HL-60 (cell line): ENCODE measurements around the gene SHC3.

Source experiments
- DNase-seq, 2 experiments: peaks; one replicate each; pipeline ENCODE4 v3.0.0-alpha.2; 2010 to 2020; ENCODE audit warnings: low read depth in 1 of 2, low spot score in 1 of 2
- H3K27ac ChIP-seq: fragments of 250-450 bp; sonication (Bioruptor Pico); replicated peaks from 2 replicates; pipeline ENCODE4 v1.5.1; 2020; ENCODE audit warnings: mild to moderate bottlenecking, moderate library complexity
- H3K27me3 ChIP-seq: fragments of 250-450 bp; sonication (Bioruptor Pico); 2 replicates; pipeline ENCODE4 v1.5.1; 2021; ENCODE audit warnings: mild to moderate bottlenecking, moderate library complexity; ENCODE audit not compliant: insufficient read depth, poor library complexity, severe bottlenecking
- H3K4me3 ChIP-seq: replicated peaks from 2 replicates; pipeline ENCODE4 v1.5.1; 2011; ENCODE audit warnings: mild to moderate bottlenecking, control low read depth, low read length; ENCODE audit not compliant: insufficient read depth
- CTCF ChIP-seq: IDR thresholded peaks from one replicate; pipeline ENCODE4 v1.5.1; 2011; ENCODE audit warnings: low read length, control low read depth, inconsistent platforms; ENCODE audit not compliant: insufficient read depth
- GABPA ChIP-seq: IDR thresholded peaks from 2 replicates; pipeline ENCODE4 v1.6.1; 2012; ENCODE audit warnings: low read depth
- POLR2AphosphoS5 ChIP-seq: IDR thresholded peaks from 2 replicates; pipeline ENCODE4 v1.6.1; 2012; ENCODE audit warnings: low read depth
- REST ChIP-seq: IDR thresholded peaks from 2 replicates; pipeline ENCODE4 v1.6.1; 2012; ENCODE audit warnings: low read depth; ENCODE audit not compliant: insufficient replicate concordance
- SPI1 ChIP-seq: IDR thresholded peaks from 2 replicates; pipeline ENCODE4 v1.6.1; 2012; ENCODE audit warnings: low read depth, mild to moderate bottlenecking, borderline replicate concordance

Gene SHC3

GRCh38 chr9:88978034-88978433, 200.6 kb downstream of the SHC3 start:
- Histone ChIP-seq H3K4me3 (no peak overlapping the region), H3K27ac (no peak overlapping the region), H3K27me3 (no peaks in the 10 kb centered on the region)
- TF ChIP-seq SPI1: no peak
- DNase-seq: no peak

GRCh38 chr9:88976890-88977257, 201.7 kb downstream of the SHC3 start:
- no peak for TF ChIP-seq CTCF
- Histone ChIP-seq H3K4me3 (no peak overlapping the region), H3K27me3 (no peaks in the 10 kb centered on the region), H3K27ac (no peak overlapping the region)
- no peak for DNase-seq

GRCh38 chr9:88975966-88976889, 202.4 kb downstream of the SHC3 start:
- no peaks in the 10 kb centered on the region for H3K27me3 ChIP-seq
- no peak for TF ChIP-seq REST
- H3K4me3 ChIP-seq: no peak overlapping the region
- no peak overlapping the region for H3K27ac ChIP-seq
- no peak for DNase-seq

- Histone ChIP-seq H3K4me3 (no peak overlapping the region), H3K27ac (no peak overlapping the region), H3K27me3 (no peaks in the 10 kb centered on the region)
- no peak for DNase-seq
- TF ChIP-seq REST: no peak
- TF ChIP-seq POLR2AphosphoS5: no peak
- TF ChIP-seq GABPA: no peak
- TF ChIP-seq SPI1: no peak
- TF ChIP-seq CTCF: no peak
Observed at GRCh38 chr9:88974641-88975040, 204.0 kb downstream of the SHC3 start.
